SK-MEL-5 (cell line): ENCODE measurements around the gene CDC73. TPM values are rescaled to one million over a fixed set of nuclear protein-coding genes. Genes with fewer than 3 reads are reported as not detected.

Source experiments
- DNase-seq: peaks from one replicate; pipeline ENCODE4 v3.0.0-alpha.2; 2016; ENCODE audit warnings: low read depth, low spot score
- in situ Hi-C: cut with HindIII; loops from 2 replicates; pipeline ENCODE4 v1.10.0; 2016; ENCODE audit warnings: low sequenced_read_pairs, high pct_unique_total_duplicates, low pct_unique_long_range_greater_than_20kb
- small RNA-seq, 2 experiments: library from RNA; depleted of rRNA; stranded (forward); fragments of <200 nt; gene quantifications; one replicate each; pipeline ENCODE3, GENCODE V24; 2014
- total RNA-seq: library from RNA; depleted of rRNA; stranded (reverse); fragments of >200 nt; shearing (Covaris generic); gene quantifications from 2 replicates; pipeline ENCODE4 v1.2.3, GENCODE V29; 2014; rRNA removed

CDC73 gene
- total RNA-seq, 1 experiment from 2014 or later, result 11.3 TPM

GRCh38 chr1:193293726-193294125 lies 171.9 kb downstream of the CDC73 start:
- in situ Hi-C loops, result no loop called here

DNA sequence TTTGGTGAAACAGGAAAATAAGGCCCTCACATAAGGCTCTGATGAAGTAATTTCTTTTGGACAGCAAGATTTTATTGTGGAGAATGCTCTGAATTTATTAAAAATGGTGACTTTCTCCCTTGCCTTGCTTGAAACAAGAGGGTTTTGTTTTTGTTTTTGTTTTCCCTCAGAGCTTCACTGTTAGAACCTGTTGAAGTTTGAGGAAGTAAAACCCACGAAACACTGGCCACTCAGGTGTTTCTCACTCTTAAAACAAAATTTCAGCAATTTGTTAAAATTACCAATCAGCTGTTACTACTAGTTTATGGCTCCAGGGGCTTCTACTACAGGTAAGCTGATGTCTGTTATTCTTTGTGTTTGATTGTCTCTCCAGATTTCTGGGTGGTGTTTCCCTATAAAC lies 177.2 kb downstream of the CDC73 start:
- in situ Hi-C loops, result no loop called here
- DNase-seq, result no peak

More at GRCh38 chr1:193293726-193294125, 171.9 kb downstream of the CDC73 start:
- DNase-seq, result no peak

- in situ Hi-C loops, result no loop called here
- no peak for DNase-seq
These were observed 179.9 kb downstream of the CDC73 start for GRCh38 chr1:193301746-193302145.

GRCh38 chr1:193303849-193304248 lies 182.0 kb downstream of the CDC73 start:
- in situ Hi-C loops, result no loop called here
- no peak for DNase-seq

Small RNA genes within 50 kb of the gene (small RNA-seq; reads per million reads assigned to genes)
- 0 reads per million in 2 experiments for gene MIR1278

Other genes with a start within 250 kb of the CDC73 start
- 39.6 and 41.4 TPM in 2 replicates for gene UCHL5, start 62.7 kb upstream of the CDC73 start, total RNA-seq
- 106 and 115 TPM in 2 replicates for gene RO60, start 62.4 kb upstream of the CDC73 start, total RNA-seq
- 36.3 and 41.8 TPM in 2 replicates for gene GLRX2, start 16.6 kb upstream of the CDC73 start, total RNA-seq
- gene B3GALT2, start 64.6 kb downstream of the CDC73 start, total RNA-seq, result 0.40 TPM in 2 replicates